SK-N-MC (cell line): Measurements from ENCODE around the gene PRDM16.

Source experiments
- EZH2 ChIP-seq: fragments of 200-600 bp; sonication (generic); IDR thresholded peaks from one replicate; pipeline ENCODE4 v1.6.1; 2017; ENCODE audit warnings: antibody characterized with exemption
- FOXP2 ChIP-seq: optimal IDR thresholded peaks from 2 replicates; pipeline ENCODE3; 2011; ENCODE audit warnings: mild to moderate bottlenecking, moderate library complexity; ENCODE audit not compliant: insufficient read depth; ENCODE audit errors: extremely low read length, control extremely low read depth
- POLR2AphosphoS5 ChIP-seq: IDR thresholded peaks from 2 replicates; pipeline ENCODE4 v1.6.1; 2012; ENCODE audit warnings: mild to moderate bottlenecking, low read depth, low read length, borderline replicate concordance

DNA sequence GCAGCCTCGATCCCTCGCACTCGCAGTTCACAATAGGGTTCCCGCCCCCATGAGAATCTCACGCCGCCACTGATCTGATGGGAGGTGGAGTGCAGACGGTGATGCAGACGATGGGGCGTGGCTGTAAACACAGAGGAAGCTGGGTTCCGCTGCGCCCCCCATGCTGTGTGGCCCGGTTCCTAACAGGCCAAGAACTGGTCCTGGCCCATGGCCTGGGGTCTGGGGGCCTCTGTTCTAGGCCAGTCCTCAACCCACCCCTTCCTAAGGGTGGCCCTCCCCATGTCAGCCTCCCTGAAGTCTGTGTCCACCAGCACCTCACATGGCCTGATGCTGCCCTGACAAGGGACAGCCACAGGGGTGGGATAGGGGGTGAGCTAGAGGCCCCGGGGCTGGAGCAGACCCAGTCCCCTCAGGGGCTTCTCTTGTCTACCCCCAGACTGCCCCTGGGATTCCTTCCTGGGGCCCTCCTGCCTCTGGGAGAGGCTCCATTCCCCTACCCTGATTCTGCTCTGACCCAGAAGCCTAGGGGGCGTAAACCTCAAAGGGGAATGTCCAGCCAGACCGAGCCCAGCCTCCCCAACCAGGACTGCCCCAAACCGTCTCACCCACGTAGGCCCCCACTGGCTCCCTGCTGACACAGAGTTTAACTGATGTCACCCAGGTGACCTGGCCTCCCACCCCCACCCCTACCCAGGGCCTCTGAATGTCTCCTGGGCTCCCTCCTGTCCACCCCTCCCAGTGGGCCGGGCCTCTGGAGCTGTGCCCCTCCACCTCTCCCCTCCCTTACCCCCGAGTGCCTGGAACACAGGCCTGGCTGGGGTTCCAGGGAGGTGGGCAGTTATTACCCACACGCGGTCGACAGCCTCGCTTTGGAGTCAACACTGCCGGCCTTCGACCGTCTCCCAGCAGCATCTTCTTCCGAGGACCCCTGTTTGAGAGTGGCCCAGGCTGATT, 370.6 kb downstream of the PRDM16 start:
- TF ChIP-seq EZH2 (no peak), POLR2AphosphoS5 (no peak), FOXP2 (no peak)
